GM13977 (cell line): ENCODE data around the gene DOLPP1.
"Not testable (repeated sequence)": the region's sequence is repeated elsewhere in the genome, so short reads cannot be mapped to it uniquely, and the experiment has no call there.

Experiments
- DNase-seq: peaks from one replicate; pipeline ENCODE4 v3.0.0; 2012; ENCODE audit warnings: low spot score
- in situ Hi-C: fragments of 300-500 bp; cut with MboI; formaldehyde crosslinking; loops from one replicate; pipeline ENCODE4 v1.12.0; 2022; ENCODE audit warnings: low sequenced_read_pairs, low pct_unique_long_range_greater_than_20kb, mixed read lengths, inconsistent platforms; ENCODE audit not compliant: unreplicated experiment
- TF ChIP-seq, protein P1 (sequence below): IDR thresholded peaks from 2 replicates; pipeline ENCODE4 v1.5.1; 2012; ENCODE audit warnings: mild to moderate bottlenecking, control low read depth; ENCODE audit not compliant: insufficient read depth; ENCODE audit errors: extremely low read depth, missing control alignments

DOLPP1 gene, protein sequence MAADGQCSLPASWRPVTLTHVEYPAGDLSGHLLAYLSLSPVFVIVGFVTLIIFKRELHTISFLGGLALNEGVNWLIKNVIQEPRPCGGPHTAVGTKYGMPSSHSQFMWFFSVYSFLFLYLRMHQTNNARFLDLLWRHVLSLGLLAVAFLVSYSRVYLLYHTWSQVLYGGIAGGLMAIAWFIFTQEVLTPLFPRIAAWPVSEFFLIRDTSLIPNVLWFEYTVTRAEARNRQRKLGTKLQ

DNA sequence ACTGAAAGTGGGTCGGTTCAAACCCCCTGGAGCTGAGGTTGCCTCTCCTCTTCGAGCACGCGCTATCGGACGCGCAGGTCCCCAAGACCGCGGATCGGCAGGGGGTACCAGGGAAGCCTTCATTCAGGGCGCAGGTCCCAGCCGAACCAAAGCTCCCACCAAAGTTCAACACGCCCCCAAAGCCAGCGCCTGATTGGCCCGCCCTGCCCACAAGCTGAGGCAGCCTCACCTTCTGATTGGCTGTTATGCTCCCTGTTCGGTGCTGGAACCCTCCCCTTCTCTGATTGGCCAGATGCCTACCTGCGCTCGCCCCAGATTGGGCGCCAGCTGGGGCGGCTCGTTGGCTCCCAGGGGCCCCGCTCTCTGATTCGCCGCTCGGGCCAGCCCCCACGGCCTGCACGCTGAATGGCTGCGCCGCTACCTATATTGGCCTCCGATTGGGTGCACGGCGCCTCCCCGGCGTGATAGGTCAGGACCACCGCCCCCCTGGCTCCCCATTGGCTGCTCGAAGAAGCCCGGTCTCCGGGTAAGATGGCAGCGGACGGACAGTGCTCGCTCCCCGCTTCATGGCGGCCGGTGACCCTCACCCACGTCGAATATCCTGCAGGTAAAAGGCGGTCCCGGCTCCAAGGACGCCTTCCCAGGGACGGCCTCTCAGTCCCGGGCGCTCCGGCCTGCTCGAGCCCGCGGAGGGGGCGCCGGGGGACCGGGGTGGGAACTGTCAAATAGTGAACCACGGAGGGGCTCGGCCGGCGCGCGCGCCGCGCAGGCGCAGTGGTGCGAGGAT is at the start of gene DOLPP1:
DOLPP1 (plus strand) TSS at position 511 of the 787 bp plus-strand sequence; CDS start at position 532, 21 bp downstream.
- in situ Hi-C loops = no loop called here
- TF ChIP-seq, protein P1, sequence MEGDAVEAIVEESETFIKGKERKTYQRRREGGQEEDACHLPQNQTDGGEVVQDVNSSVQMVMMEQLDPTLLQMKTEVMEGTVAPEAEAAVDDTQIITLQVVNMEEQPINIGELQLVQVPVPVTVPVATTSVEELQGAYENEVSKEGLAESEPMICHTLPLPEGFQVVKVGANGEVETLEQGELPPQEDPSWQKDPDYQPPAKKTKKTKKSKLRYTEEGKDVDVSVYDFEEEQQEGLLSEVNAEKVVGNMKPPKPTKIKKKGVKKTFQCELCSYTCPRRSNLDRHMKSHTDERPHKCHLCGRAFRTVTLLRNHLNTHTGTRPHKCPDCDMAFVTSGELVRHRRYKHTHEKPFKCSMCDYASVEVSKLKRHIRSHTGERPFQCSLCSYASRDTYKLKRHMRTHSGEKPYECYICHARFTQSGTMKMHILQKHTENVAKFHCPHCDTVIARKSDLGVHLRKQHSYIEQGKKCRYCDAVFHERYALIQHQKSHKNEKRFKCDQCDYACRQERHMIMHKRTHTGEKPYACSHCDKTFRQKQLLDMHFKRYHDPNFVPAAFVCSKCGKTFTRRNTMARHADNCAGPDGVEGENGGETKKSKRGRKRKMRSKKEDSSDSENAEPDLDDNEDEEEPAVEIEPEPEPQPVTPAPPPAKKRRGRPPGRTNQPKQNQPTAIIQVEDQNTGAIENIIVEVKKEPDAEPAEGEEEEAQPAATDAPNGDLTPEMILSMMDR = no peak
- peak; percentile 100 for DNase-seq

DNA sequence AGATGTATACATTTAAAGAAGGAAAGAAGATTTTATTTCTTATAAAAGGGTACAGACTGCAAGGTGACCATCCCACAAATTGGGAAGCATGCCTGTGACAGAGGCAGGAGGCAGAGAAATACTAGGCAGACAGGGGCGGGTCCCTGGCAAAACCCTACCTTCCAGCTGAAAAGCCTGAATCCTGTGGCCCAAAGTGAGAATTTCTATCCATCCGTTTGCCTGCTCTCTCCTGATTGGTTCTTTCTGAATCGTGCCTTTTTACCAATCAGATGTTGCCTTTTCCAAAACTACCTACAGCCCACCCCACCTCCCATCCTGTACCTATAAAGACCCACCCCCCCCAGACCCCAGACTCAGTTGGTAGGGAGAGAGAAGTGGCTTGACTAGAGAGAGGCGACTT is 49.4 kb upstream of the DOLPP1 start:
- in situ Hi-C loops = no loop called here
- no peak for DNase-seq
- TF ChIP-seq, protein P1 = no peak

DNA sequence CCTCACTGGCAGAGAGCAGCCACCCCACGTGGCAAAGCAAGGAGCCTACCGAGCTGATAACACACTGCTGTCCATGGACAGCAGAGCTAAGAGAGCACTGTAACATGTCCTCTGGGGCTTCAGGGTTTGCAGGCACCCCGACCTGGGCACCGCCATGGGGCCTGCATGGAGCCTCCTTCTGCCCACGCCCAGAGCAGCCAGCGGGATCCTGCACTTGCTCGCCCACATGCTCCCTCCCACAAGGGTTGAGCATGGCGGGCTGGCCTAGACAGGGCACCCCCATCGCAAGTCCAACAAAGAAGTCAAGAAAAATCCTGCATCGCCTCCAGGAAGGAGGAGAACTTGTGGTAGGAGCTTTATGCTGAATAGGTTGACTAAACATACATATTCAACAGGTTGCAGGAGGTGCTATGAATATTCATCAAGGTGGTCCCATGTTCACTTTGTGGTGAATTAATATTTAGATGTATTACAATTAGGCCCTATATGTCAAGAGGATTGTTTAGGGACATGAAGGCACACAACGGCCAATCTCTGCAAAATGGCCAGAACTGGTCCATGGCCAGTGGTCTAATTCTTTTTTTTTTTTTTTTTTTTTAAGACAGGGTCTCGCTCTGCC is 48.3 kb upstream of the DOLPP1 start:
- in situ Hi-C loops = no loop called here
- no peak for DNase-seq
- TF ChIP-seq, protein P1 = no peak

DNA sequence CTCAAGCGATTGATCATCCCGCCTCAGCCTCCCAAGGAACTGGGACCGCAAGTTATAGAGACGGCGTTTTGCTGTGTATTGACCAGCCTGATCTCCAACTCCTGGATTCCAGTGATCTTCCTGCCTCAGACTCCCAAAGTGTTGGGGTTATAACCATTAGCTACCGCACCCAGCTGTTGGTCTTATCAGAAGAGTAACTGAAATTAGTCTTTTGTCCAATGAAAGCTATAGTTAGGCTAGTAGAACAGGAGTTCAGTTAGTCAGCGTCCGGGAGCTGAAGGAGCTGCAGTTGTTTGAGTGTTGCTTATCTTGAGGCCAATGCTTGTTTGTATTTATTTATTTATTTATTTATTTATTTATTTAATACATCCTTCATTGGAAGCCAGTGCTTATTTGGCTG is 47.7 kb upstream of the DOLPP1 start:
- TF ChIP-seq, protein P1 = no peak
- in situ Hi-C loops = no loop called here
- DNase-seq = no peak

DNA sequence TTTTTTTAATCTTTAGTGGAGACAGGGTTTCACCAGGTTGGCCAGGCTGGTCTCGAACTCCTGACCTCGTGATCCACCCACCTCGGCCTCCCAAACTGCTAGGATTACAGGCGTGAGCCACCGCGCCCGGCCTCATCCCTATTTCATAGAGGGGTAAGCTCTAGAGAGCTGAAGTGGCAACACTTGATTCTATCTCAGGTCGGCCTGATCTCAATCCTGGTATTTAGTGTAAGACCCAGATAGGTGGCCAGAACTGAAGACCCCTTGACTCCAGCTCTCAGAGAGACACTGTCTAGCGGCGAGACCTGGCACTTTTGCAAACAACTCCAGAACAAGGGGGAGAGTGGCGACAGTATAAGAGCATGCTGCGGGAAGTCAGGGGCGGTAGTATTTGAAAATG is 45.1 kb upstream of the DOLPP1 start:
- in situ Hi-C loops, DNase-seq: not testable (repeated sequence)

DNA sequence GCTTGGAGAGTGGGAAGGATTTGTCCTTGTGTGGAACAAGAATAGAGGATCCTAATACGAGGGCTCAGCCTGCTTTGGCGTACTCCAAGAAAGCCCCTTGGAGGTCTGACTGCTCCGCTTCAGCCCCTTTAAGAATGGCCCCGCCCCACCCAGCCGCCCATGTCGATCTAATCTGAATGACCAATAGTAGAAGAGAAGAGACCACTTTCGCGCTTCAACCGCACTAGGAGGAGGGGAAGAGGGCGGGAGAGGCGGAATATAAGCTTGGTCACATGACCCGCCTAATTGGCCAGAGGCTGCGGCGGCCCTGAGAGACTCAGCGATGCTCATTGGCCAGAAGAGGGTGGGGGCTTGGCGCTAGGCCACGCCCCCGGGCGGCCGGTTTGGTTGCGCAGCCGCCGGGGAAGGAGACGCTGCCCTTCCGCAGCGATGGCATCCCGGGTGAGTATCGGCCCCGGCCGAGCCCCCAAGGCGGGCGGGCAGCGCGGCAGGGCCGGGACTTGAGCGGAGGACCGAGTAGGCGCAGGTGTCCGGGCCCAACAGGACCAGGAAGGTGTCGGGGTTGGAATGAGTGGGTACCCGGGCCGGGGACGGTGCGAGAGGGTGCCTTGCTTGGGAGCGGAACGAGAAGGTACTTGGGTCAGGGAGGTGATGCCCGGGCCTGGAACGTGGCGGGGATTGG is 44.5 kb upstream of the DOLPP1 start, which contains the start of gene MIGA2:
MIGA2 (plus strand) TSS at position 386 of the 682 bp plus-strand sequence. CDS start 3,969 bp downstream, outside the sequence.
- in situ Hi-C loops = no loop called here
- DNase-seq = peak; percentile 99
- TF ChIP-seq, protein P1 = no peak
